HG02610 (cell line): ENCODE measurements around the gene ORC5.
"Not testable (repeated sequence)": the region's sequence is repeated elsewhere in the genome, so short reads cannot be mapped to it uniquely, and the experiment has no call there.

ENCODE experiments used
- ATAC-seq: cut with Tn5 transposase; IDR thresholded peaks from one replicate; pipeline ENCODE4 v1.9.1; 2021; ENCODE audit warnings: mild to moderate bottlenecking, moderate library complexity; ENCODE audit not compliant: unreplicated experiment

ORC5 gene

GRCh38 chr7:104207731-104208420 is at the start of gene ORC5:
TSS of gene ORC5 (minus strand) at chr7:104208013. CDS start at chr7:104207904, 109 bp downstream.
- ATAC-seq = peak; percentile 100

GRCh38 chr7:104255616-104256015 is 47.8 kb upstream of the ORC5 start:
- no peak for ATAC-seq

GRCh38 chr7:104255194-104255593 is 47.4 kb upstream of the ORC5 start:
- no peak for ATAC-seq

- ATAC-seq = no peak
These were observed 46.9 kb upstream of the ORC5 start for GRCh38 chr7:104254696-104255095.

- ATAC-seq = no peak
These were observed 44.8 kb upstream of the ORC5 start for GRCh38 chr7:104252409-104253134.

GRCh38 chr7:104242638-104243037 is 34.8 kb upstream of the ORC5 start:
- ATAC-seq = no peak

GRCh38 chr7:104241538-104242209 is 33.9 kb upstream of the ORC5 start:
- ATAC-seq = no peak

GRCh38 chr7:104241135-104241534 is 33.3 kb upstream of the ORC5 start:
- no peak for ATAC-seq

- no peak for ATAC-seq
These were observed 32.6 kb upstream of the ORC5 start for GRCh38 chr7:104240401-104240800.

- ATAC-seq = not testable (repeated sequence)
These were observed 27.2 kb upstream of the ORC5 start for GRCh38 chr7:104234990-104235389.

- ATAC-seq = peak; percentile 96
These were observed 23.5 kb upstream of the ORC5 start for GRCh38 chr7:104231054-104232046.

GRCh38 chr7:104230606-104231005 is 22.8 kb upstream of the ORC5 start:
- no peak for ATAC-seq

GRCh38 chr7:104228442-104228841 is 20.6 kb upstream of the ORC5 start:
- ATAC-seq = no peak

- ATAC-seq = no peak
These were observed 17.6 kb upstream of the ORC5 start for GRCh38 chr7:104225451-104225850.

- ATAC-seq = no peak
These were observed 9.8 kb upstream of the ORC5 start for GRCh38 chr7:104217620-104218019.

GRCh38 chr7:104209063-104209462 is 1.2 kb upstream of the ORC5 start:
- no peak for ATAC-seq

GRCh38 chr7:104208421-104208780 is 588 bp upstream of the ORC5 start:
- no peak for ATAC-seq

- peak; percentile 28 for ATAC-seq
These were observed 474 bp downstream of the ORC5 start for GRCh38 chr7:104207348-104207730.

- no peak for ATAC-seq
These were observed 972 bp downstream of the ORC5 start for GRCh38 chr7:104206841-104207240.

GRCh38 chr7:104198673-104199278 is 9.0 kb downstream of the ORC5 start:
- ATAC-seq = no peak
